ENCODE results near the gene NKD2.

GRCh38 chr5:1069720-1070088 lies 61.1 kb downstream of the NKD2 start:
- TF ChIP-seq CTCF (optimal IDR thresholded peaks at IDR 0.05 in 1 of 3, IDR thresholded peaks at IDR 0.05 in 1 of 3, conservative IDR thresholded peaks at IDR 0.05 in 1 of 3; ENCODE audit: extremely low read depth in 1 of 3, insufficient read depth in 2 of 3, low read length in 3 of 3) (no peak), EZH2 (IDR thresholded peaks at IDR 0.05; ENCODE audit: low read length) (no peak)
